H54 (cell line): Measurements from ENCODE around the gene ANAPC15.

Source experiments
- DNase-seq: peaks from one replicate; pipeline ENCODE4 v3.0.0; 2011; ENCODE audit warnings: low spot score, mixed read lengths; ENCODE audit not compliant: insufficient read length
- FAIRE-seq: peaks from 3 replicates; lab custom pipeline; 2011; peaks lifted over from hg19 to GRCh38; lab: Jason Lieb, UNC
- POLR2A ChIP-seq: IDR thresholded peaks from 2 replicates; pipeline ENCODE4 v1.6.1; 2011; ENCODE audit warnings: low read depth, mild to moderate bottlenecking, low read length

Gene ANAPC15

GRCh38 chr11:72088076-72088808 is 24.3 kb downstream of the ANAPC15 start:
- DNase-seq (no peak), FAIRE-seq (no peak)
- no peak for TF ChIP-seq POLR2A

GRCh38 chr11:72085621-72086351 is 26.7 kb downstream of the ANAPC15 start:
- TF ChIP-seq POLR2A = no peak
- DNase-seq (no peak), FAIRE-seq (no peak)

GRCh38 chr11:72084965-72085364 is 27.5 kb downstream of the ANAPC15 start:
- DNase-seq = no peak
- TF ChIP-seq POLR2A = no peak
- no peak for FAIRE-seq

- FAIRE-seq = no peak
- no peak for DNase-seq
- no peak for TF ChIP-seq POLR2A
Observed at GRCh38 chr11:72084076-72084475, 28.4 kb downstream of the ANAPC15 start.

- FAIRE-seq = no peak
- no peak for DNase-seq
- no peak for TF ChIP-seq POLR2A
Observed at GRCh38 chr11:72083414-72083813, 29.1 kb downstream of the ANAPC15 start.

- no peak for FAIRE-seq
- no peak for TF ChIP-seq POLR2A
Observed at GRCh38 chr11:72081821-72082453, 30.6 kb downstream of the ANAPC15 start.

GRCh38 chr11:72081184-72081644 is 31.3 kb downstream of the ANAPC15 start:
- no peak for TF ChIP-seq POLR2A
- no peak for FAIRE-seq
- no peak for DNase-seq

More at GRCh38 chr11:72081821-72082453, 30.6 kb downstream of the ANAPC15 start:
- no peak for DNase-seq

- TF ChIP-seq POLR2A = peak; percentile 56
- FAIRE-seq = peak; percentile 96
- peak; percentile 87 for DNase-seq
Observed at GRCh38 chr11:72080326-72081183, 31.9 kb downstream of the ANAPC15 start, which contains the start of the genes LRRC51 and NUMA1. TSS of gene LRRC51 (plus strand) at chr11:72080850. CDS start at chr11:72089084, 8,234 bp downstream. TSS of gene NUMA1 (minus strand) at chr11:72080542. CDS start at chr11:72035943, 44,599 bp downstream.

GRCh38 chr11:72079819-72080325 is 32.6 kb downstream of the ANAPC15 start:
- TF ChIP-seq POLR2A = no peak
- FAIRE-seq (no peak), DNase-seq (no peak)

GRCh38 chr11:72078477-72078876 is 34.0 kb downstream of the ANAPC15 start:
- FAIRE-seq = no peak
- TF ChIP-seq POLR2A = no peak
- no peak for DNase-seq

GRCh38 chr11:72075756-72076155 is 36.7 kb downstream of the ANAPC15 start:
- DNase-seq (no peak), FAIRE-seq (no peak)
- TF ChIP-seq POLR2A = no peak

- DNase-seq (no peak), FAIRE-seq (no peak)
- TF ChIP-seq POLR2A = no peak
Observed at GRCh38 chr11:72075109-72075508, 37.4 kb downstream of the ANAPC15 start.

- DNase-seq (peak; percentile 41), FAIRE-seq (peak; percentile 30)
- no peak for TF ChIP-seq POLR2A
Observed at GRCh38 chr11:72072348-72072747, 40.1 kb downstream of the ANAPC15 start.
